ENCODE measurements around the gene MAP2K2.
"Not testable (repeated sequence)": the region's sequence is repeated elsewhere in the genome, so short reads cannot be mapped to it uniquely, and the experiment has no call there.

Gene MAP2K2

DNA sequence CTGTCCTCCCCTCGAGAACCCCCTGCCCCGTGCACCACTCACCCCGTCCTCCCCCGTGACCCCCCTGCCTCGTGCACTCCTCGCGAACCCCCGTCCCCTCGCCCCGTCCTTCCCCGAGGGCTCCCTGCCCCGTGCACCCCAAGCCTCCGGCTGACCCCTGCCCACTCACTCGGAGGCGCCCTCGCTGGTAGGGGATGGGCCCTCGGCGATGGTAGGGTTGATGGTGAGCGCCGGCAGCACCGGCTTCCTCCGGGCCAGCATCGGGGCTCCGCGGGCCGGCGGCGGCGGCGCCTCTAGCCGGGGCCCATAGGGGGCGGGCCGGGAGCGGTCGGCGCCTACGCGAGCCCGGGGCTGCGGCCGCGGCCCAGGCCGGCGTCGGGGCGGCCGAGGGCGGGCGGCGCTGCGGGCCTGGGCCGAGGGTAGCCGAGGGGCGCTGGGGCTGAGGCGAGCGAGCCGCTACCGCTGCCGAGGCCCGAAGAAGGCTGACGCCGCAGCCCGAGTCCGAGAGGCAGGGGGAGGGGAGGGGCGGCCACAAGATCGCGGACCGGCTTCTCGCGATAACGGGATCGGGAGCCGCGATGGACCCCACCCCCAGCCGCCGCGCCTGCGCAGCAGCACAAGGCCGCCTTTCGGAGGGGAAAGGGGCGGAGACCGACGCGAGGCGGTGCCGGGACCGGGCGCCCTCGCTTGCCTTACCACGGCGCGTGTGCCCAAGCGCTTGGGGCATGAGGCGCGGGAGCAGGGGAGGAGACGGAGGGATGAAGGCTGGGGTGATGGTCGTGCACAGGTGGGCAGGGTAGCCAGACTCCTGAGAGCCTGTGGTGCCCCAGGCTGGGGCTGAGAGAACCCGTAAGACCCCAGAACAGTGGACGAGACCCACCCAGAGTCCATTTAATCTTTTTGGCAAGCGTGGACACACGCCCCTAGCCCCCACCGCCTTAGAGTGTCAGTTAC, at the start of gene MAP2K2:
TSS of gene MAP2K2 (minus strand) at position 508 of the 954 bp plus-strand sequence. CDS start at position 261, 247 bp downstream.
- peak; percentile 94 for DNase-seq (ENCODE audit: low read depth in 1 of 2, low spot score in 1 of 2)

DNA sequence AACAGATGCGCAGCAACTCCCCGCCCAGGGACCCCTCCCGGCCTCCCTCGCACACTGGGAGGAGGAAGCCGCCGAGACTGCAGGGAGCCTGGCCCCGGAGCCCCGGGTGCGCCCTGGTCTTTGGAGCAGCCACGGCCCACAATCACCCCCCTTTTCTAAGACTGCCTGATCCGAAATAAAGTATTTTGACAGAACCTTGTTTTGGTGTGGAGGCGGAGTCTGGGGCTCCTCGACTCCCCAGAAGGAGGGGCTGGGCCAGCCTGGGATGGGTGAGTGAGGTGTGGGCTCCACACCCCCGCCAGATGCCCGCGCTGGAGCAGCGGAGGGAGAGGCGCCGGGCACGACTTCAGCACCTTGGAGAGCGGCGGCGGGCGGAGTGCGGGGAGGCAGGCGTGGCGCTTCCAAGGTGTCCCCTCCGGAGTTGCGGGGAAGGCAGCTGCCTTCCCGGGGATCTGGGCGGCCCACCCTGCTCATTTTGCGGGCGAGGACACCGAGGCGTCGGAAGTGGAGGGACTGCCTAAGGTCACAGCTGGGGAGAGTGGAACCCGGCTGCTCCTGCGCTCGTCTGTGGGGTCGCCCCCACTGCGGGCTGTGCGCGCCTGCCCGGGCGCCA, 49.0 kb upstream of the MAP2K2 start:
- peak; percentile 31 to 62 for DNase-seq (ENCODE audit: low read depth in 1 of 2, low spot score in 1 of 2)

DNA sequence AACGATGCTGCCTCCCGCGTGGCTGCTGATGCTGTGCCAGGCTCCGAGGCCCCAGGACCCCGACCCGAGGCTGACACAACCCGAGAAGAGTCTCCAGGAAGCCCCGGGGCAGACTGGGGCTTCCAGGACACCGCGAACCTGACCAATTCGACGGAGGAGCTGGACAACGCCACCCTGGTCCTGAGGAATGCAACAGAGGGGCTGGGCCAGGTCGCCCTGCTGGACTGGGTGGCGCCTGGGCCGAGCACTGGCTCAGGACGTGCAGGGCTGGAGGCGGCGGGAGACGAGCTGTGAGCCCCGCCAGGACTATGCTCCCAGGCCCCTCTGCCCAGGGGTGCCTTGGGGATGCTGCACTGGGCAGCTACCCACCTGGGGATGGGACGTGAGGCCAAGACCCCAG, 47.8 kb upstream of the MAP2K2 start:
- no peak for DNase-seq (ENCODE audit: low read depth in 1 of 2, low spot score in 1 of 2)

DNA sequence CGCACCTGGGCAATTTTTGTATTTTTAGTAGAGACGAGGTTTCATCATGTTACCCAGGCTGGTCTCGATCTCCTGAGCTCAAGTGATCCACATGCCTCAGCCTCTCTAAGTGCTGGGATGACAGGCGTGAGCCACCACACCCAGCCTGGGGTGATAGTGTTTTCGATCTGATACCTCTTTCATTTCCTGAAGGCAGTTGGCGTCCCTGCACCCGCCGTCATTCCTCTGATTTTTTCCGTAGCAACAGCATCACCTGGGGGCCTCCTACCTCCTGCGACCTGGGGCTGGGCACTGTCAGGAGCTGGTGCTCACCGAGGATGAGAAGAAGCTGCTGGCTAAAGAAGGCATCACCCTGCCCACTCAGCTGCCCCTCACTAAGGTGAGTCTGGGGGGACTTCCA, 40.3 kb upstream of the MAP2K2 start:
- DNase-seq (ENCODE audit: low read depth in 1 of 2, low spot score in 1 of 2), result no peak

DNA sequence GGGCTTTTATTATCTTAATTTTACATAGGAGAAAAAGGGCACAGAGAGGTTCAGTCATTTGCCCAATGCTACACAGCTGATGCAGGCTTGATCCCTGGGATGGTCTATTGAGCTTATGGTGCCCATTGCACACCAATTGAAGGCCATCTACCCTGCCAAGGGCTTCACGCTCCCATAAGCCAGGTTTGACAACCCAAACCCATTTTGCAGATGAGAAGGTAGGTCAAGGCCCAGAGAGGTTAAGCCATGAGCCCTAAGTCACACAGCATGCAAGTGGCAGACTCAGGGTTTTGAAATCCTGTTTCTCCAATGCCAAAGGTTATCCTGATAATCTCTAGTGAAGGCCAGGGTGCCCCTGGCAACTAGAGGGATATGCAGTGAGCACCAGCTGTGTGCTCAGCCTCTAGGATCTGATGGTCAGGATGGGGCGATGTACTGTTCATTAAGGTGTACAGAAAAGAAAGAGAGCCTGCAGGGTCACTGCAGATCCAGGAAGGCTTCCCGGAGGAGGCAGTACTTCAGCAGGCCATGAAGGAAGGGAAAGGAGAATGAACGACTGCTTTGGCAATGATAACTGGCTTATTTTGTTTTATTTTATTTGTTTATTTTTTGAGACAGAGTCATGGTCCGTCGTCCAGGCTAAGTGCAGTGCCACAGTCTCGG, 37.6 kb upstream of the MAP2K2 start:
- no peak for DNase-seq (ENCODE audit: low read depth in 1 of 2, low spot score in 1 of 2)

DNA sequence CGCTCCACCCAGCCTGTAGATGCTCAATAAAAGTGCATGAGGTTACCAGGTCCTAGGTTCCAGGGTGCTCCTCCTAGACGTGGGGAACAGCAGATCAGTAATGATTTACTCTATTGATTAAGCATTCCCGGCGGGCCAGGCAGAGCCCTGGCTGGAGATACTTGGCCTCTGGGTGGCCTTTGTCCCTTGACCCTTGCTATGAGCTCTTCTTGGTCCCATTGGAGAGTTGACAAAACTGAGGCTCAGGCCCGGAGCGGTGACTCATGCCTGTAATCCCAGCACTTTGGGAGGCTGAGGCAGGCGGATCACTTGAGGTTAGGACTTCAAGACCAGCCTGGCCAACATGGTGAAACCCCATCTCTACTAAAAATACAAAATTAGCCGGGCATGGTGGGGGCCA, 34.0 kb upstream of the MAP2K2 start:
- not testable (repeated sequence) for DNase-seq (ENCODE audit: low read depth in 1 of 2, low spot score in 1 of 2)

DNA sequence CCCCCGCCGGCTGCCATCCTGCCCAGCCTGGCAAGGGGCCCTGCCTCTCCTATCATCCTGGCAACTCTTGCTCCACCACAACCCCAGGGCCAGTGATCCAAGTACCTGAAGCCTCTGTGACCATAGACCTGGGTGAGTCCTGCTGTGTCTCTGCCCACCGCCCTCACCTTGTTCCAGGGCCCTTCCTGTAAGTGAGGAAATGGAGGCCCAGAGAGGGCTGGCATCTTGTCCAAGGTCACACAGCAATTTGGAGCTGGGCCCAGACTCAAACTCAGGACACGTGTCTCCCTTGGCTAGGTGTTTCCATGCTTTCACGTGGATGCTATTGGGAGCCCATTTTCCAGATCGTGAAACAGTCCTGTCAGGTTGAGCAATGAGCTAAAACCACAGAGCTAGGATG, 33.2 kb upstream of the MAP2K2 start:
- no peak for DNase-seq (ENCODE audit: low read depth in 1 of 2, low spot score in 1 of 2)

DNA sequence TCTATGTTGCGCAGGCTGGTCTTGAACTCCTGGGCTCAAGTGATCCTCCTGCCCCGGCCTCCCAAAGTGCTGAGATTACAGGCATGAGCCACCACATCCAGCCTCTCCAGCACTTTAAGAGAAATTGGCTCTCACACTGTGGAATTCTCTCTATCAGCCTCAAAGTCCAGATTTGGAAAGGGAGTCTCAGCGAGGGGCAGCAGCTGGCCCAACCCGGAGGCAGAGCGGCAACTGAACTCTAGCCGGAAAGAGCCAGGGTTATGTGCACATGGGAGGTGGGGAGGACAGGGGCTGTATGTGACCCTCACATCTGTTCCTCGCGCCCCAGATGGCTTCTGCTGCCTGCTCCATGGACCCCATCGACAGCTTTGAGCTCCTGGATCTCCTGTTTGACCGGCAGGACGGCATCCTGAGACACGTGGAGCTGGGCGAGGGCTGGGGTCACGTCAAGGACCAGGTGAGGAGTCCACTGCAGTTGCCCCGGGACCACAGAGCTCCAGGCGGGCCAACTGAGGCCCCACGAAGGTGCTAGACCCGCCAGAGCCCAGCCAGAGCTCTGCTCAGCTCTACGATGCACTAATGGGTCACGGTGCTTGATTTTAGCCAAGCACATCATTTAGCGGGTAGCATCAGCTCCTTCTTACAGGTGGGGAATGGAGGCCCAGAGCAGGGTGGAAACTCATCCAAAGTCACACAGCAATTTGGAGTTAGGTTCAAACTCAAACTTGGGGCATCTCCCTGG, 30.8 kb upstream of the MAP2K2 start:
- DNase-seq (ENCODE audit: low read depth in 1 of 2, low spot score in 1 of 2), result no peak

DNA sequence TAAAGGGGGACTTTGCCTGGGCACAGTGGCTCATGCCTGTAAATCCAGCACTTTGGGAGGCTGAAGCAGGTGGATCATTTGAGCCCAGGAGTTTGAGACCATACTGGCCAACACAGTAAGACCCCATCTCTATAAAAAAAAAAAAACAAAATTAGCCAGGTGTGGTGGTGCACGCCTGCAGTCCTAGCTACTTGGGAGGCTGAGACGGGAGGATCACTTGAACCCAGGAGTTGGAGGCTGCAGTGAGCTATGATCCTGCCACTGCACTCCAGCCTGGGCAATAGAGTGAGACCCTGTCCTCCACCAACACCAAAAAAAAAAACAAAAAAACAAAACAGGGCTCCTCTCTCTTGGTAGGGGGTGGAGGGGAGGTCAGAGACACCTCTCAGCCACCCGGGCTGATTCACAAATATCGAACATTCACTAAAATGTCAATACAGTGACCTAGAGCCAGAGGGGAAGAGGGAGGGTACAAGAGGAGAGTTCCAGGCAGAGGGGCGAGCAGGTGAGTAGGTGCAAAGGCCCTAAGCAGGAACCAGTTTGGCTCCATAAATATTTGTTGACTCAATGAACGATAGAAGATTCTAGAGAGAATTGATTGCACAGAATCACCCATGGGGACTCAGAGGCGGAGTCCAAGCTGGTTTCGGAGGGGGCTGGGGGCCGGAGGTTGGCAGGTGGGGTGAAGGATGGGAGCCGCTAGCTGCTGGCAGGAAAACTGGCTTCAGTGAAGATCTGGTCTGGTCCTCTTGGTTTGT, 28.5 kb upstream of the MAP2K2 start:
- no peak for DNase-seq (ENCODE audit: low read depth in 1 of 2, low spot score in 1 of 2)

DNA sequence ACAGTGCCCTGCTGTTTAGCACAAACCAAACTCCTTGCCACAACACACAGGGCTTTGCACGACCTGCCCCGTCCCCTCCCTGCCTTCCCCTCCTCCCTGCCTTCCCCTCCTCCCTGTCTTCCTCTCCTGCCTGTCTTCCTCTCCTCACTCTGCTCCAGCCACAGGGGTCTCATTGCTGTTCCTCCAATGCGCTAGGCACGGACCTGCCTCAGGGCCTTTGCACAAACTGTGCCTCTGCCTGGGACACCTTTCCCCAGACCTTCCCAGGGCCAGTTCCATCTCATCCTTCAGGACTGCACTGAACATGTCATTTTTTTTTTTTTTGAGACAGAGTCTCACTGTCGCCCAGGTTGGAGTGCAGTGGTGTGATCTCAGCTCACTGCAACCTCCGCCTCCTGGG, 27.7 kb upstream of the MAP2K2 start:
- DNase-seq (ENCODE audit: low read depth in 1 of 2, low spot score in 1 of 2), result no peak

DNA sequence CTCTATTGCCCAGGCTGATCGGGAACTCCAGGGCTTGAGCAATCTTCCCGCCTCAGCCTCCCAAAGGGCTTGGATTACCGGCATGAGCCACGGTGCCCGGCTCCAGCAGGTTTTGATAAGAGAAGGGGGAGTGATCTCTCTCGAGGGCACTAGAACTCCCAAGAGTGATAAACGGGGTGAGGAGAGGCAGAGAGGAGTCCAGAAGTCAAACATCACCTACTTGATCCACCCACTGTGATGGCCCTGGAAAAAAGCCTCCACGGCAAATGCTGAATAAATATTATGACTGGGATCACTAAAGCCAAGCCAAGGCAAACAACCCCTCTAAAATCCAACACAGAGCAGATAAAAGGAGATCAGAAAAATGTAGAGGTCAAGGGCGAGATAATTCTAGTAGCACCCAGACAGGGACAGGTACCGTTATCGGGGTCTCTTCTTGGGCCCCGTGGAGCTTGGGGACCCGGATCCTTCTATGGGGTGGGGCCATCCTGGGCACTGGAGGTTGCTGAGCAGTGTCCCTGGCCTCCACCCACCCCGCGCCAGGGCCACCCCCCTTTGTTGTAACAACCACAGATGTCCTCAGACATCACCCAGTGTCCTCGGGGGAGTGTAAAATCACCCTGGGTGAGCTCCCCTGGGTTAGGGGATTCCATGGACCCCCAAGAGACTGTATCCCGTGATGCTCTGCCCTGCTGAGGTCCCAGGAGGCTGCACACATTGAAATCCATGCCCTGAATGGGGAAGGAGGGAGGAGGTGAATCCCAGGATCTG, 25.8 kb upstream of the MAP2K2 start:
- no peak for DNase-seq (ENCODE audit: low read depth in 1 of 2, low spot score in 1 of 2)

DNA sequence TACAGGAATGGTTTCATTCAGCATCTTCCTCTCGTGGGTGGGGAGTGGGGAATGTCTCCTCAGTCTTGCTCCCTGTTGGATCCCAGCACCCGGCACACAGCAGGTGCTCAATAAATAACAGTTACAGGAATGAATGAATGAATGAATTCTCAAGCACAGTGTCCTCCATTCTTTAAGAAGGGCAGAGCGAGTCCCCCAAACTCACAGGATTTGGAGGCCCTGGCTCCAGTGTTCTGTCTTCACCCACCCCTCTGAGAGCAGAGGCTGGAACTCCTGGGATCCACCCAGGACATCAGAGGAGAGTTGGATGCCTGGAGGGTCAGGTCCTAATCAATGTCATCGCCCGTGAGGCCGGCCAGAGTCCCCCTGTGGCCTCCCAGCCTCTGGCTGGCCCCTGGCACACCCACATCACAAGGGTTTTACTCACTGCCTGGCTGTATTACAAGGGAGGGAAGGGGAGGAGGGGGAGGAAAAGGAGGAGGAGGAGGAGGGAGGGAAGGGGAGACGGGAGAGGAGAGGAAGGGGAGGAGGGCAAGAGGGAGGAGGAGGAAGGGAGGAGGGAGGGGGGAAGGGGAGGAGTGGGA, 20.8 kb upstream of the MAP2K2 start:
- no peak for DNase-seq (ENCODE audit: low read depth in 1 of 2, low spot score in 1 of 2)

DNA sequence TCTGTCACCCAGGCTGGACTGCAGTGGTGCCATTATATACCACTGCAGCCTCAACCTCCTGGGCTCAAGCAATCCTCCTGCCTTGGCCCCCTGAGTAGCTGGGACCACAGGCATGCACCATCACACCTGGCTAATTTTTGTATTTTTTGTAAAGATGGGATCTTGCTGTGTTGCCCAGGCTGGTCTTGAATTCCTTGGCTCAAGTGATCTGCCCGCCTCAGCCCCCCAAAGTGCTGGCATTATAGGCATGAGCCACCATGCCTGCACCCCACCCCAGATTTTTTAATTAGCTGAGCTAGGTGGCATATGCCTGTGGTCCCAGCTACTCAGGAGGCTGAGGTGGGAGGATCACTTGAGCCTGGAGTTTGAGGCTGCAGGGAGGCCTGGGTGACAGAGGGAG, 19.0 kb upstream of the MAP2K2 start:
- not testable (repeated sequence) for DNase-seq (ENCODE audit: low read depth in 1 of 2, low spot score in 1 of 2)

DNA sequence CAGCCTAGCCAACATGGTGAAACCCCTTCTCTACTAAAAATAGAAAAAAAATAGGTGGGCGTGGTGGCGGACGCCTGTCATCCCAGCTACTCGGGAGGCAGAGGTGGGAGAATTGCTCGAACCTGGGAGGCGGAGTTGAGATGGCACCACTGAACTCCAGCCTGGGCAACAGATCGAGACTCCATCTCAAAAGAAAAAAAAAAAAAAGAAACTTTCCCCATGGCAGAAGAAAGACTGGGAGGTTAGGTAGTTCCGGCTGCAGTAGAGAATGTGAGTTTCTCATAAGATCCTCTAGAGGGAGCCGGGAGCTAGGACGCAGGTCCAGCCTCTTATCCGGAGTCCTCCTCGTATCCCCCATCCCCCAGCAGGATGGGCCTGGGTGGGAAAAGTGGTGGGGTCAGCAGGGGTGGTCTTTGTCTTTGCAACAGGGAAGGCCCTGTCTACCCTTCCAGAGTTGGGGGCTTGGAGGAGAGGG, 16.4 kb upstream of the MAP2K2 start:
- no peak for DNase-seq (ENCODE audit: low read depth in 1 of 2, low spot score in 1 of 2)

DNA sequence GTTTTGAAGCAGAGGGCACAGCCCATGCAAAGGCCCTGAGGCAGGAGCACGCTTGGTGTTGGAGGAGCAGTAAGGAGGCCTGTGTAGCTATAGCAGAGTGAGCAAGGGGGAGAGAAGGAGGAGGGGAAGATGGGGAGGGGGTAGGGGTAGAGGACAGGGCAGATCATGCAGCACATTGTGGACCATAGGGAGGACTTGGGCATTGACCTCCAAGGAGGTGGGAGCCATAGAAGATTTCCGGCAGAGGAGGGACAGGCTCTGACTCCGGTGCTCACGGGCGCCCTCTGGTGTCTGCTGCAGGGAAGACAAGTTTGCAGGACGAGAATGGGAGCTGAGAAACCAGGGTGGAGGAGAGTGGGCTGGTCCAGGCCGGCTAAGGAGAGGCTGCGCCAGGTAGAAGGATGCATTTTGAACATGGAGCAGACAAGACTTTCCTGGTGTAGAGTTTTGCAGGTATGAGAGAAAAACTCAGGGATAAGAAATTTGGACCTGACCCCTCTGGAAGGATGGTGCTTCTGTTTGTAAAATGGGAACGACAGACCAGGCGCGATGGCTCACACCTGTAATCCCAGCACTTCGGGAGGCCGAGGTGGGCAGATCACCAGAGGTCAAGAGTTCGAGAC, 15.8 kb upstream of the MAP2K2 start:
- DNase-seq (ENCODE audit: low read depth in 1 of 2, low spot score in 1 of 2), result peak; percentile 76 to 94

DNA sequence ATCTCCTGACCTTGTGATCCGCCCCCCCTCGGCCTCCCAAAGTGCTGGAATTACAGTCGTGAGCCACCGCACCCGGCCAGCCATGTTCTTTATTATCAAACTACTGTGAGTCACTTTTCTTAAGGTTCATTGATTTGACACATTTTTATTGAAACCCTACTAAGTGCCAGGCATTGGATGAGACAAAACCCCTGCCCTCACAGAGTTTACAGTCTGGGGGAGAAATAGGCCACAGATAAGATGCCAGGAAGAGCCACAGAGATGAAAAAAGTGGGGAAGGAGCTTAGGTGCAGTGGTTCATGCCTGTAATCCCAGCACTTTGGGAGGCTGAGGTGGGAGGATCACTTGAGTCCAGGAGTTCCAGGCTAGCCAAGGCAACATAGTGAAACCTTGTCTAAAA, 14.5 kb upstream of the MAP2K2 start:
- no peak for DNase-seq (ENCODE audit: low read depth in 1 of 2, low spot score in 1 of 2)

DNA sequence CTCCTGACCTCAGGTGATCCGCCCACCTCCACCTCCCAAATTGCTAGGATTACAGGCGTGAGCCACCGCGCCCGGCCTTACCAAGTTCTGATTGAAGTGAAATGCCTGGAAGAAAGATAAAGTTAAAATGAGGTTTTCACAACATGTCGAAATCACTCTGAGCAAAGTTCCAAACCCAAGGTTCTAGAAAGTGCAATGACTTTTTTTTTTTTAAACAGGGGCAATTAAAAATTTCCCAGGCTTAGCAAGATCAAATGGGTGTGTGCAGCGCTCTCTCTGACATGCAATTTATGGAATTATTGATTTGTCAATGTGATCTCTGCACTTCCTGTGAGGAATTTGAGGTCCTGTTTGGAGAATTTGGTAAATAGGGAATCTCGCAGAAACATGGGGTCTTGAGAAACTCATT, 12.8 kb upstream of the MAP2K2 start:
- no peak for DNase-seq (ENCODE audit: low read depth in 1 of 2, low spot score in 1 of 2)

DNA sequence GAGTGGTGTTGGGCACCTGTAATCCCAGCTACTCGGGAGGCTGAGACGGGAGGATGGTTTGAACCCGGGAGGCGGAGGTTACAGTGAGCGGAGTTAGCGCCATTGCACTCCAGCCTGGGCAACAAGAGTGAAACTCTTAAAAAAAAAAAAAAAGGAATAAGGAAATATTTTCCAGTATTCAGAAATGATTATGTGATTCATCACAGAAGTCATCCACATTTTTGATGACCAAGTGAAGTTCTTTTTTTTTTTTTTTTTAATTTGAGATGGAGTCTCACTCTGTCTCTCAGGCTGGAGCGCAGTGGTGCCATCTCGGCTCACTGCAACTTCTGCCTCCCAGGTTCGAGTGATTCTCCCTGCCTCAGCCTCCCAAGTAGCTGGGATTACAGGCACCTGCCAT, 11.5 kb upstream of the MAP2K2 start:
- not testable (repeated sequence) for DNase-seq (ENCODE audit: low read depth in 1 of 2, low spot score in 1 of 2)

DNA sequence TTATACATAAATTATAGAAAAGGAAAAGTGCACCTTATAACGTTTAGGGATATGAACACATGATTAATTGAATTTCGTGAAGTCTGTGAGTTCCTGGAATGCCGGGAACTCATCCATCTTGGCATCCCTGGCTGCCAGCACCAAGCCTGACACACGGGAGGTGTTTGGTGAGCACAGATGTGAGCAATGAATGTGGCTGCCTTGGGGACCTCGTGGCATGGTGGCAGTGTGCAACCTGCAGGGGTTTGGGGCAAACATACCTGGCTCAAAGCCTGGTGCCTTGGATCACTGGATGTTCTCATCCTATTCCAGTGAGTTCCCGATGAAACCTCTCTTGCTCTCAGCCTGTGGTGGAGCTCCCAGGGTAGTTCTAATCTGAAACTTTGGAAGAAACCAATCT, 10.4 kb upstream of the MAP2K2 start:
- no peak for DNase-seq (ENCODE audit: low read depth in 1 of 2, low spot score in 1 of 2)

All from activated T-helper 1 cell treated with anti-CD3 and anti-CD28 coated beads, Interleukin-2, amount 50 U/mL, for 16 hours (primary cell).